HepG2 (cell line): Measurements from ENCODE around the gene LSM14B. TPM values are rescaled to one million over a fixed set of nuclear protein-coding genes. Genes with fewer than 3 reads are reported as not detected.

Source experiments
- ATF6 ChIP-seq: sonication (generic); formaldehyde crosslinking; conservative IDR thresholded peaks from 2 replicates; pipeline ENCODE4 v1.4.0; 2020; ENCODE audit warnings: missing genetic modification reagents
- ATF7 ChIP-seq, 2 experiments: fragments of 450-650 bp in 1 of 2; sonication (generic) in 1 of 2; formaldehyde crosslinking in 1 of 2; IDR thresholded peaks; 2 replicates each; pipeline versions ENCODE4 v1.4.0 to v1.6.1; 2016 to 2020; ENCODE audit warnings: antibody characterized with exemption in 1 of 2, mild to moderate bottlenecking in 1 of 2, missing genetic modification reagents in 1 of 2
- NFKB2 ChIP-seq: sonication (generic); formaldehyde crosslinking; IDR thresholded peaks from 2 replicates; pipeline ENCODE4 v1.4.0; 2020; ENCODE audit warnings: missing genetic modification reagents, borderline replicate concordance
- NR2F2 ChIP-seq: IDR thresholded peaks from 2 replicates; pipeline ENCODE4 v1.6.1; 2012; ENCODE audit warnings: low read depth, inconsistent platforms, borderline replicate concordance
- PAXIP1 ChIP-seq: sonication (generic); formaldehyde crosslinking; conservative IDR thresholded peaks from 2 replicates; pipeline ENCODE4 v1.4.0; 2020; ENCODE audit warnings: mild to moderate bottlenecking, missing genetic modification reagents, moderate library complexity
- PHF8 ChIP-seq: sonication (generic); formaldehyde crosslinking; IDR thresholded peaks from 2 replicates; pipeline ENCODE4 v1.5.0; 2020; ENCODE audit warnings: missing genetic modification reagents
- TBX2 ChIP-seq: sonication (generic); formaldehyde crosslinking; IDR thresholded peaks from 2 replicates; pipeline ENCODE4 v1.5.0; 2020; ENCODE audit warnings: missing genetic modification reagents, mild to moderate bottlenecking, borderline replicate concordance
- XRCC5 ChIP-seq: fragments of 200-400 bp; formaldehyde crosslinking; optimal IDR thresholded peaks from 2 replicates; pipeline ENCODE3; 2017; ENCODE audit warnings: mild to moderate bottlenecking, low read length
- ZBED4 ChIP-seq: sonication (generic); formaldehyde crosslinking; IDR thresholded peaks from 2 replicates; pipeline ENCODE4 v1.4.0; 2020; ENCODE audit warnings: missing genetic modification reagents, borderline replicate concordance
- ZBTB20 ChIP-seq: sonication (generic); formaldehyde crosslinking; IDR thresholded peaks from 2 replicates; pipeline ENCODE4 v1.8.1; 2023; ENCODE audit warnings: missing genetic modification reagents, low read depth, mild to moderate bottlenecking, borderline replicate concordance
- ZBTB7B ChIP-seq: sonication (generic); formaldehyde crosslinking; IDR thresholded peaks from 2 replicates; pipeline ENCODE4 v1.4.0; 2020; ENCODE audit warnings: missing genetic modification reagents
- ZNF136 ChIP-seq: sonication (generic); formaldehyde crosslinking; IDR thresholded peaks from 2 replicates; pipeline ENCODE4 v1.8.1; 2022; ENCODE audit warnings: low read depth, mild to moderate bottlenecking, moderate library complexity, missing genetic modification reagents
- ZNF280B ChIP-seq: sonication (generic); formaldehyde crosslinking; IDR thresholded peaks from 2 replicates; pipeline ENCODE4 v1.5.0; 2020; ENCODE audit warnings: missing genetic modification reagents, mild to moderate bottlenecking, borderline replicate concordance
- ZNF782 ChIP-seq: sonication (generic); formaldehyde crosslinking; IDR thresholded peaks from 2 replicates; pipeline ENCODE4 v1.4.0; 2020; ENCODE audit warnings: missing genetic modification reagents, mild to moderate bottlenecking, borderline replicate concordance
- ZNF891 ChIP-seq: sonication (generic); formaldehyde crosslinking; IDR thresholded peaks from 2 replicates; pipeline ENCODE4 v1.5.0; 2020; ENCODE audit warnings: mild to moderate bottlenecking, missing genetic modification reagents
- polyA plus RNA-seq, 8 experiments: library from polyadenylated mRNA; depleted of rRNA in 3 of 8; stranded (reverse) in 7 of 8; unstranded in 1 of 8; fragments of >200 nt; fragmentation: Illumina TruSeq in 4 of 8; extraction: Trizol in 4 of 8; gene quantifications; 2 replicates each; pipeline versions ENCODE4 v1.2.1 to v1.2.3, GENCODE V29; 2011 to 2016; ENCODE audit warnings: low read depth in 4 of 8, missing spikeins in 1 of 8, mixed read lengths in 1 of 8; ENCODE audit not compliant: insufficient read depth in 1 of 8
- total RNA-seq, 5 experiments: library from RNA; depleted of rRNA; stranded (reverse); fragments of >200 nt; fragmentation: Illumina TruSeq; extraction: Trizol; gene quantifications; 2 replicates each; pipeline ENCODE4 v1.2.3, GENCODE V29; 2016; ENCODE audit warnings: low read depth in 1 of 5

The LSM14B gene
- total and polyA plus RNA-seq, 2 of the 13 experiments (the other 11 are each of a cell fraction or from before 2014, with no cell fraction given): 43.3 to 79.2 TPM

GRCh38 chr20:62134735-62135231, 12.5 kb downstream of the LSM14B start (continued):
- TF ChIP-seq NR2F2 (peak; percentile 38; the same call in 1 of the 2 replicates), ZBED4 (CRISPR knock-in tag) (peak; percentile 60; the same call in 1 of the 2 replicates), ZBTB20 (CRISPR knock-in tag) (peak; percentile 59; the same call in 1 of the 2 replicates), PHF8 (0 out of 2 replicates have a peak, but pooled peaks have one; percentile 19), ZNF782 (0 out of 2 replicates have a peak, but pooled peaks have one; percentile 56), NFKB2 (CRISPR knock-in tag) (peak; percentile 66; the same call in 1 of the 2 replicates), PAXIP1 (CRISPR knock-in tag) (peak; percentile 88), ATF7 (IDR thresholded peaks at IDR 0.05) (no peak), ATF7 (CRISPR knock-in tag; IDR thresholded peaks at IDR 0.05) (peak; percentile 62; the same call in 1 of the 2 replicates), TBX2 (CRISPR knock-in tag) (peak; percentile 50; the same call in 1 of the 2 replicates), ATF6 (CRISPR knock-in tag) (no peak), XRCC5 (peak; percentile 32), ZNF136 (CRISPR knock-in tag) (peak; percentile 86; the same call in 1 of the 2 replicates), ZBTB7B (no peak), ZNF280B (CRISPR knock-in tag) (peak; percentile 83; the same call in 1 of the 2 replicates), ZNF891 (peak; percentile 64; the same call in 1 of the 2 replicates)
